Muscle of leg (tissue), 11 donors: ENCODE results near the gene PPP3CA. TPM values are rescaled to one million over a fixed set of nuclear protein-coding genes. Genes with fewer than 3 reads are reported as not detected.

ENCODE experiments used
- DNase-seq: peaks from one replicate; pipeline ENCODE4 v3.0.0; 2013
- H3K27ac ChIP-seq: one replicate; pipeline ENCODE4 v1.5.1; 2013; ENCODE audit warnings: mild to moderate bottlenecking, low read length, control low read depth
- H3K27me3 ChIP-seq: one replicate; pipeline ENCODE4 v1.6.1; 2013; ENCODE audit warnings: low read length; ENCODE audit not compliant: control insufficient read depth, insufficient read depth
- H3K36me3 ChIP-seq: one replicate; pipeline ENCODE4 v1.6.1; 2013; ENCODE audit warnings: low read length; ENCODE audit not compliant: control insufficient read depth, insufficient read depth
- H3K4me1 ChIP-seq: one replicate; pipeline ENCODE4 v1.6.1; 2013; ENCODE audit warnings: low read length; ENCODE audit not compliant: control insufficient read depth, insufficient read depth
- H3K4me3 ChIP-seq: one replicate; pipeline ENCODE4 v1.5.1; 2013; ENCODE audit warnings: low read length, control low read depth
- H3K9me3 ChIP-seq: replicated peaks from 2 replicates; pipeline ENCODE4 v1.6.1; 2013; ENCODE audit warnings: low read depth, low read length; ENCODE audit not compliant: control insufficient read depth
- WGBS: methylation state at CpG from one replicate; pipeline ENCODE4 v1.1.5; 2013; ENCODE audit warnings: missing lambda C conversion rate; ENCODE audit not compliant: insufficient coverage; 5-methylcytosine and 5-hydroxymethylcytosine counted together
- polyA plus RNA-seq, 8 donors: library from polyadenylated mRNA; unstranded; fragments of 120-200 nt; gene quantifications; one replicate each; pipeline versions ENCODE4 v1.2.1 to v1.2.3, GENCODE V29; 2013; ENCODE audit warnings: inconsistent platforms in 1 of 8, low replicate concordance in 1 of 8; ENCODE audit not compliant: insufficient read length in 8 of 8, insufficient read depth in 1 of 8
- total RNA-seq: library from RNA; stranded (reverse); fragments of 120-200 nt; gene quantifications from one replicate; pipeline ENCODE4 v1.2.4, GENCODE V29; 2013

The PPP3CA gene
- total and polyA plus RNA-seq, 9 donors: 18.2 to 41.9 (median 29.9) TPM

GRCh38 chr4:101349801-101350064, 2.4 kb upstream of the PPP3CA start:
- Histone ChIP-seq H3K36me3 (no peaks in the 10 kb centered on the region), H3K27me3 (peaks cover 2% of the 10 kb centered on the region), H3K4me1 (peaks cover 16% of the 10 kb centered on the region), H3K4me3 (no peak overlapping the region), H3K9me3 (no peaks in the 10 kb centered on the region), H3K27ac (no peak overlapping the region)
- WGBS: 88% methylated on average over 1 of the region's 2 CpGs
- no peak for DNase-seq

GRCh38 chr4:101348995-101349800, 1.9 kb upstream of the PPP3CA start:
- peak; percentile 52 for DNase-seq

GRCh38 chr4:101348367-101348827, 1.1 kb upstream of the PPP3CA start:
- Histone ChIP-seq H3K27ac (peak overlapping the region; percentile 99), H3K9me3 (no peaks in the 10 kb centered on the region), H3K27me3 (peaks cover 2% of the 10 kb centered on the region), H3K4me1 (peaks cover 16% of the 10 kb centered on the region), H3K4me3 (peak overlapping the region; percentile 97), H3K36me3 (no peaks in the 10 kb centered on the region)
- no peak for DNase-seq
- WGBS: 7% methylated on average over 6 of the region's 24 CpGs

More at GRCh38 chr4:101348995-101349800, 1.9 kb upstream of the PPP3CA start:
- Histone ChIP-seq H3K4me1 (peaks cover 16% of the 10 kb centered on the region), H3K4me3 (no peak overlapping the region), H3K9me3 (no peaks in the 10 kb centered on the region), H3K27ac (no peak overlapping the region), H3K27me3 (peaks cover 2% of the 10 kb centered on the region), H3K36me3 (no peaks in the 10 kb centered on the region)
- 58% methylated on average over 1 of the region's 5 CpGs for WGBS

- WGBS: under 1% methylated on average over 62 of the region's 71 CpGs
- DNase-seq: peak; percentile 99
Measured at GRCh38 chr4:101347557-101348366, 436 bp upstream of the PPP3CA start.

GRCh38 chr4:101346351-101347266, 717 bp downstream of the PPP3CA start:
- H3K4me1 ChIP-seq: peaks cover 16% of the 10 kb centered on the region
- WGBS: under 1% methylated on average over 66 of the region's 93 CpGs
- peaks cover 2% of the 10 kb centered on the region for H3K27me3 ChIP-seq
- no peaks in the 10 kb centered on the region for H3K9me3 ChIP-seq
- peak; percentile 86 for DNase-seq
- no peaks in the 10 kb centered on the region for H3K36me3 ChIP-seq
- H3K4me3 ChIP-seq: peak overlapping the region; percentile 91
- peak overlapping the region; percentile 92 for H3K27ac ChIP-seq

More at GRCh38 chr4:101347557-101348366, 436 bp upstream of the PPP3CA start:
- Histone ChIP-seq H3K9me3 (no peaks in the 10 kb centered on the region), H3K4me3 (peak overlapping the region; percentile 97), H3K4me1 (peaks cover 16% of the 10 kb centered on the region), H3K36me3 (no peaks in the 10 kb centered on the region), H3K27ac (peak overlapping the region; percentile 99), H3K27me3 (peaks cover 2% of the 10 kb centered on the region)

- Histone ChIP-seq H3K36me3 (no peaks in the 10 kb centered on the region), H3K4me1 (peaks cover 16% of the 10 kb centered on the region), H3K4me3 (peak overlapping the region; percentile 91), H3K9me3 (no peaks in the 10 kb centered on the region), H3K27me3 (peaks cover 2% of the 10 kb centered on the region), H3K27ac (peak overlapping the region; percentile 62)
- under 1% methylated on average over 20 of the region's 45 CpGs for WGBS
- peak; percentile 82 for DNase-seq
Measured at GRCh38 chr4:101345596-101346350, 1.6 kb downstream of the PPP3CA start.

GRCh38 chr4:101345271-101345595, 2.1 kb downstream of the PPP3CA start:
- H3K9me3 ChIP-seq: no peaks in the 10 kb centered on the region
- 13% methylated on average over 3 of the region's 3 CpGs for WGBS
- no peaks in the 10 kb centered on the region for H3K36me3 ChIP-seq
- peak overlapping the region; percentile 91 for H3K4me3 ChIP-seq
- no peaks in the 10 kb centered on the region for H3K27me3 ChIP-seq
- peaks cover 16% of the 10 kb centered on the region for H3K4me1 ChIP-seq
- DNase-seq: no peak
- H3K27ac ChIP-seq: peak overlapping the region; percentile 62

- H3K4me3 ChIP-seq: no peak overlapping the region
- no peak overlapping the region for H3K27ac ChIP-seq
- WGBS: no CpG with 5 or more reads among the region's 2 CpGs
- no peaks in the 10 kb centered on the region for H3K4me1 ChIP-seq
- no peaks in the 10 kb centered on the region for H3K27me3 ChIP-seq
- H3K9me3 ChIP-seq: no peaks in the 10 kb centered on the region
- H3K36me3 ChIP-seq: no peaks in the 10 kb centered on the region
- DNase-seq: no peak
Measured at GRCh38 chr4:101339332-101339731, 8.0 kb downstream of the PPP3CA start.

- no peaks in the 10 kb centered on the region for H3K36me3 ChIP-seq
- H3K4me1 ChIP-seq: no peaks in the 10 kb centered on the region
- no peak overlapping the region for H3K4me3 ChIP-seq
- no CpG with 5 or more reads among the region's 4 CpGs for WGBS
- no peaks in the 10 kb centered on the region for H3K27me3 ChIP-seq
- no peak overlapping the region for H3K27ac ChIP-seq
- no peaks in the 10 kb centered on the region for H3K9me3 ChIP-seq
- DNase-seq: no peak
Measured at GRCh38 chr4:101337688-101338087, 9.6 kb downstream of the PPP3CA start.
